H1 (cell line): ENCODE results near the gene DNAJA3. TPM values are rescaled to one million over a fixed set of nuclear protein-coding genes. Genes with fewer than 3 reads are reported as not detected.

ENCODE experiments used
- CTCF ChIA-PET: fragments of 300-600 bp; sonication (Branson Sonifier 250); formaldehyde crosslinking; loops from one replicate; lab custom pipeline; 2021; ENCODE audit not compliant: partially characterized antibody; lab: Charles Lee
- POLR2A ChIA-PET: fragments of 300-600 bp; sonication (Branson Sonifier 250); formaldehyde crosslinking; loops from one replicate; lab custom pipeline; 2021; ENCODE audit warnings: inconsistent platforms; ENCODE audit not compliant: partially characterized antibody; lab: Charles Lee
- DNase-seq, 2 experiments: peaks; one replicate each; pipeline versions ENCODE4 v3.0.0 to v3.0.0-alpha.2; 2010 to 2022; ENCODE audit warnings: low spot score in 2 of 2, low read depth in 1 of 2, mixed read lengths in 1 of 2
- FAIRE-seq: peaks from 2 replicates; lab custom pipeline; 2011; peaks lifted over from hg19 to GRCh38; lab: Jason Lieb, UNC
- H2AFZ ChIP-seq: 2 replicates; pipeline ENCODE4 v1.8.1; 2012; ENCODE audit warnings: low read length, inconsistent platforms
- H2AK5ac ChIP-seq: 2 replicates; pipeline ENCODE4 v1.6.1; 2013; ENCODE audit warnings: low read depth, low read length
- H2BK120ac ChIP-seq: replicated peaks from 2 replicates; pipeline ENCODE3; 2013; ENCODE audit warnings: low read depth, low read length, inconsistent platforms
- H2BK12ac ChIP-seq: 2 replicates; pipeline ENCODE4 v1.6.1; 2013; ENCODE audit warnings: low read depth, low read length
- H2BK15ac ChIP-seq: 2 replicates; pipeline ENCODE4 v1.6.1; 2013; ENCODE audit warnings: low read length
- H2BK20ac ChIP-seq: 2 replicates; pipeline ENCODE4 v1.6.1; 2013; ENCODE audit warnings: low read length
- H2BK5ac ChIP-seq: 2 replicates; pipeline ENCODE4 v1.6.1; 2013; ENCODE audit warnings: low read depth, low read length
- H3K14ac ChIP-seq: 2 replicates; pipeline ENCODE4 v1.6.1; 2013; ENCODE audit warnings: inconsistent platforms; ENCODE audit not compliant: insufficient read length
- H3K18ac ChIP-seq: 2 replicates; pipeline ENCODE4 v1.6.1; 2013; ENCODE audit warnings: low read length; ENCODE audit errors: extremely low read depth
- H3K23ac ChIP-seq: 2 replicates; pipeline ENCODE4 v1.6.1; 2013; ENCODE audit warnings: inconsistent platforms; ENCODE audit not compliant: insufficient read length
- H3K23me2 ChIP-seq: 2 replicates; pipeline ENCODE4 v1.6.1; 2013; ENCODE audit warnings: low read depth, low read length
- H3K27ac ChIP-seq: 2 replicates; pipeline ENCODE4 v1.6.1; 2011; ENCODE audit warnings: low read depth, low read length, inconsistent platforms
- H3K27me3 ChIP-seq, 4 experiments: replicated peaks in 1 of 4; 1 replicate in 1 of 4; 2 replicates in 3 of 4; pipeline versions ENCODE4 v1.6.1 to v1.8.1; 2011 to 2013; ENCODE audit warnings: low read length in 3 of 4, mild to moderate bottlenecking in 3 of 4, inconsistent platforms in 2 of 4, mixed read lengths in 2 of 4, moderate library complexity in 1 of 4; ENCODE audit not compliant: control insufficient read depth in 3 of 4, insufficient read depth in 3 of 4; ENCODE audit errors: extremely low read depth in 1 of 4
- H3K36me3 ChIP-seq, 4 experiments: 2 replicates each; pipeline versions ENCODE4 v1.6.1 to v1.8.1; 2011 to 2013; ENCODE audit warnings: mild to moderate bottlenecking in 4 of 4, low read length in 3 of 4, moderate library complexity in 2 of 4, control low read depth in 1 of 4, inconsistent platforms in 1 of 4; ENCODE audit not compliant: insufficient read depth in 4 of 4, control insufficient read depth in 2 of 4
- H3K4ac ChIP-seq: replicated peaks from 2 replicates; pipeline ENCODE3; 2013; ENCODE audit warnings: low read length, low read depth, mixed read lengths, inconsistent platforms; ENCODE audit not compliant: insufficient read length
- H3K4me1 ChIP-seq, 4 experiments: replicated peaks in 1 of 4; 1 replicate in 1 of 4; 2 replicates in 3 of 4; pipeline versions ENCODE4 v1.6.1 to v1.8.1; 2011 to 2013; ENCODE audit warnings: low read length in 3 of 4, inconsistent platforms in 2 of 4, mixed read lengths in 1 of 4; ENCODE audit not compliant: insufficient read depth in 4 of 4, control insufficient read depth in 3 of 4
- H3K4me2 ChIP-seq, 2 experiments: 2 replicates each; pipeline versions ENCODE4 v1.6.1 to v1.8.1; 2011 to 2013; ENCODE audit warnings: low read depth in 2 of 2, low read length in 2 of 2, control low read depth in 1 of 2, inconsistent platforms in 1 of 2, mild to moderate bottlenecking in 1 of 2; ENCODE audit not compliant: insufficient read depth in 1 of 2
- H3K4me3 ChIP-seq, 4 experiments: fragments of 200-600, 300-600 bp in 1 of 4; sonication (generic), shearing (Covaris generic), sonication (Bioruptor Twin) in 1 of 4; 2 replicates each; pipeline versions ENCODE4 v1.5.1 to v1.8.1; 2011 to 2016; ENCODE audit warnings: low read length in 4 of 4, low read depth in 3 of 4, control low read depth in 2 of 4, inconsistent platforms in 2 of 4, mild to moderate bottlenecking in 2 of 4, mixed read lengths in 1 of 4, moderate library complexity in 1 of 4; ENCODE audit not compliant: insufficient read depth in 2 of 4; ENCODE audit errors: extremely low read depth in 1 of 4
- H3K56ac ChIP-seq: replicated peaks from 2 replicates; pipeline ENCODE3; 2013; ENCODE audit warnings: low read depth, mild to moderate bottlenecking, mixed read lengths, low read length, inconsistent platforms; ENCODE audit not compliant: insufficient read length
- H3K79me1 ChIP-seq: 2 replicates; pipeline ENCODE4 v1.6.1; 2013; ENCODE audit warnings: low read depth, low read length, control low read depth
- H3K79me2 ChIP-seq, 2 experiments: 2 replicates each; pipeline versions ENCODE4 v1.6.1 to v1.8.1; 2012 to 2013; ENCODE audit warnings: low read length in 2 of 2, mild to moderate bottlenecking in 2 of 2, inconsistent platforms in 1 of 2; ENCODE audit not compliant: insufficient read depth in 2 of 2, control insufficient read depth in 1 of 2
- H3K9ac ChIP-seq, 4 experiments: replicated peaks in 1 of 4; 1 replicate in 1 of 4; 2 replicates in 3 of 4; pipeline versions ENCODE4 v1.6.1 to v1.8.1; 2011 to 2013; ENCODE audit warnings: low read depth in 3 of 4, low read length in 3 of 4, control low read depth in 2 of 4, mild to moderate bottlenecking in 2 of 4, moderate library complexity in 2 of 4, inconsistent platforms in 1 of 4; ENCODE audit errors: extremely low read depth in 1 of 4
- H3K9me3 ChIP-seq, 2 experiments: 2 replicates each; pipeline versions ENCODE4 v1.6.1 to v1.8.1; 2012 to 2013; ENCODE audit warnings: mild to moderate bottlenecking in 2 of 2, moderate library complexity in 2 of 2, control low read depth in 1 of 2, inconsistent platforms in 1 of 2, low read depth in 1 of 2, low read length in 1 of 2, mixed read lengths in 1 of 2; ENCODE audit not compliant: insufficient read depth in 2 of 2
- H4K20me1 ChIP-seq, 2 experiments: replicated peaks in 1 of 2; 2 replicates each; pipeline versions ENCODE3 to v1.8.1; 2011 to 2013; ENCODE audit warnings: inconsistent platforms in 2 of 2, low read length in 2 of 2, mild to moderate bottlenecking in 1 of 2; ENCODE audit not compliant: insufficient read depth in 2 of 2, control insufficient read depth in 1 of 2
- H4K5ac ChIP-seq: 2 replicates; pipeline ENCODE4 v1.6.1; 2013; ENCODE audit warnings: low read length, low read depth, mixed read lengths, inconsistent platforms; ENCODE audit not compliant: insufficient read length
- H4K8ac ChIP-seq: 2 replicates; pipeline ENCODE4 v1.8.0; 2013; ENCODE audit warnings: mild to moderate bottlenecking, moderate library complexity, low read length, inconsistent platforms; ENCODE audit not compliant: insufficient read depth; ENCODE audit errors: extremely low read depth
- H4K91ac ChIP-seq: replicated peaks from 2 replicates; pipeline ENCODE3; 2013; ENCODE audit warnings: low read length, mixed read lengths, inconsistent platforms; ENCODE audit not compliant: insufficient read length
- CBX5 ChIP-seq: fragments of 300-800, 300-1000 bp; sonication (generic); IDR thresholded peaks from 2 replicates; pipeline ENCODE4 v1.7.1; 2016; ENCODE audit warnings: antibody characterized with exemption, low read length, low read depth
- FOSL1 ChIP-seq: IDR thresholded peaks from 2 replicates; pipeline ENCODE4 v1.6.1; 2011; ENCODE audit warnings: mild to moderate bottlenecking, low read depth, low read length, moderate library complexity; ENCODE audit not compliant: insufficient read depth
- MAX ChIP-seq: IDR thresholded peaks from 2 replicates; pipeline ENCODE4 v1.6.1; 2012; ENCODE audit warnings: inconsistent platforms
- SIX5 ChIP-seq: IDR thresholded peaks from 2 replicates; pipeline ENCODE4 v1.6.1; 2011; ENCODE audit warnings: mild to moderate bottlenecking, low read depth, low read length
- USF2 ChIP-seq: IDR thresholded peaks from 2 replicates; pipeline ENCODE4 v1.6.1; 2011; ENCODE audit warnings: low read length, improper control_type of control experiment
- ZNF274 ChIP-seq: IDR thresholded peaks from 2 replicates; pipeline ENCODE4 v1.7.0; 2012; ENCODE audit warnings: low read length, borderline replicate concordance; ENCODE audit errors: extremely low read depth
- WGBS, 2 experiments: shearing (Covaris generic) in 1 of 2; methylation state at CpG; one replicate each; pipeline versions ENCODE4 v1.1.6 to v1.1.7; 2013 to 2015; ENCODE audit warnings: low lambda C conversion rate in 2 of 2, mixed read lengths in 2 of 2, inconsistent platforms in 1 of 2, low coverage in 1 of 2, missing lambda C conversion rate in 1 of 2; ENCODE audit not compliant: insufficient replicate concordance in 2 of 2, insufficient coverage in 1 of 2, insufficient read length in 1 of 2; ENCODE audit errors: extremely low coverage in 1 of 2, missing lambda C conversion rate in 1 of 2; 5-methylcytosine and 5-hydroxymethylcytosine counted together
- long read RNA-seq, 2 experiments: library from RNA in 1 of 2; library from capped mRNA in 1 of 2; stranded (forward); transcript quantifications; one replicate each; pipeline ENCODE4 v2.0.0, GENCODE V29; 2021; ENCODE audit warnings: inconsistent platforms in 1 of 2
- polyA minus RNA-seq, 3 experiments: library from RNA; depleted of rRNA, polyadenylated mRNA; stranded (reverse); fragments of >200 nt; gene quantifications; 1 replicate in 2 of 3; 2 replicates in 1 of 3; pipeline ENCODE4 v1.2.3, GENCODE V29; 2011
- polyA plus RNA-seq, 7 experiments: library from polyadenylated mRNA; depleted of rRNA in 3 of 7; stranded (reverse) in 5 of 7; unstranded in 2 of 7; fragments of >200 nt in 5 of 7; fragments of 200-250 nt in 2 of 7; gene quantifications; 1 replicate in 5 of 7; 2 replicates in 1 of 7; 4 replicates in 1 of 7; pipeline versions ENCODE4 v1.2.1 to v1.2.3, GENCODE V29; 2011 to 2013; ENCODE audit warnings: missing spikeins in 2 of 7, mixed read lengths in 2 of 7
- total RNA-seq: library from RNA; stranded (reverse); fragmentation: NEBNext Ultra II Directional; extraction: Animal tissue kit (Norgen Biotek cat#: 25700); gene quantifications from 2 replicates; pipeline ENCODE4 v1.2.1, GENCODE V29; 2021

DNAJA3 gene
- 58.0 and 59.1 TPM in 2 replicates for total RNA-seq
- 37.3 and 50.5 TPM in 2 replicates for polyA plus RNA-seq (2011; rRNA removed)
- 61.8 TPM for polyA plus RNA-seq (2011; cell fraction: cytosol; rRNA removed)
- polyA plus RNA-seq (2011; cell fraction: nucleus; rRNA removed), result 77.6 TPM
- polyA plus RNA-seq (2012, experiment 1 of 2), result 45.8 to 52.6 TPM (median 51.0 TPM) in 4 replicates
- 44.6 TPM for polyA plus RNA-seq (2012, experiment 2 of 2)
- 54.7 TPM for polyA plus RNA-seq (2013, experiment 1 of 2)
- 50.1 TPM for polyA plus RNA-seq (2013, experiment 2 of 2)
- polyA minus RNA-seq (2011; rRNA and poly(A)+ RNA removed), result 27.9 and 41.1 TPM in 2 replicates
- 23.5 TPM for polyA minus RNA-seq (2011; cell fraction: cytosol; rRNA and poly(A)+ RNA removed)
- 39.4 TPM for polyA minus RNA-seq (2011; cell fraction: nucleus; rRNA and poly(A)+ RNA removed)
- long read RNA-seq, experiment 1, transcript DNAJA3-202 (11 exons, 2,591 nt), result major isoform, 9 of 56 reads
- long read RNA-seq, experiment 1, partial matches to known transcripts, result 36 of 56 reads
- long read RNA-seq, experiment 1, other reads (novel, unspliced or antisense), result 7 of 56 reads
- long read RNA-seq, experiment 2, transcript DNAJA3-208 (3 exons, 403 nt), result minor isoform, 5 of 38 reads
- long read RNA-seq, experiment 2, transcript DNAJA3-202 (11 exons, 2,591 nt), result major isoform, 20 of 38 reads
- long read RNA-seq, experiment 2, partial matches to known transcripts, result 1 of 38 reads
- long read RNA-seq, experiment 2, other reads (novel, unspliced or antisense), result 8 of 38 reads

DNA sequence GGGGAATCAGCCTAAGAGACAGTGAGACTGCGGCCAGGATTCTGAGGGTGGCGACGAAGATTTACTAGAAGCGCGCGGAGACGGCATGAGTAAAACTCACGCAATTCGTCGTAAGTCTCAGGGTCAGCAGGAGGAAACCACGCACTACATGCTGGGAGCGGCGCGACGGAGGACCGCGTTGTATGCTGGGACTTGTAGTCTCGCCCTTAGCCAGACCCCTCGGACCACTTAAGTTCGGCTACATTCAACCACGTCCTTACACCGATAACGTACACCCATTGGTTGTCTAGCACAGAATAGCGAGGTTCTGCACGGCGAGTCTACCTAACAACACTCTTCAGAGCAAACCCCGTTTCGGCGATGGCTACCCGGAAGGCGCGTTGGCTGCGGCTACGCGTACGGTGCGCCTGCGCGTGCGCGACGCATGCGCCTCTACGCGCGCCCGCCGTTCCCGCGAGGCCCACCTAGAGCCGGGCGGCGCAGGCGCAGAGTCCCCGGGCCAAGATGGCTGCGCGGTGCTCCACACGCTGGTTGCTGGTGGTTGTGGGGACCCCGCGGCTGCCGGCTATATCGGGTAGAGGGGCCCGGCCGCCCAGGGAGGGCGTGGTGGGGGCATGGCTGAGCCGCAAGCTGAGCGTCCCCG lies at the start of gene DNAJA3:
Gene DNAJA3, plus strand, starts transcription at position 491 of the 643 bp plus-strand sequence. Its CDS starts 14 bp downstream, at position 505.
- WGBS, 2 experiments, result 1% methylated on average over 67 of the region's 68 CpGs; no CpG with 5 or more reads in 1 of the 2 experiments
- CTCF ChIA-PET, result interaction anchor here (1.8 kb wide), 1 partner anchor 172 kb away, joined by 3 read pairs; no protein-coding TSS in a partner anchor
- TF ChIP-seq FOSL1 (no peak), CBX5 (no peak), SIX5 (peak; percentile 76), USF2 (no peak), MAX (peak; percentile 72), ZNF274 (no peak)

More for the DNA sequence above, at the start of gene DNAJA3:
- Histone ChIP-seq H3K27ac (peak within 1 kb of the TSS; percentile 99), H2AFZ (peak within 1 kb of the TSS; percentile 100), H3K9me3 (no peaks in the 10 kb centered on the region), H4K91ac (peak within 1 kb of the TSS; percentile 98), H3K23ac (no peak within 1 kb of the TSS), H2BK12ac (peak within 1 kb of the TSS; percentile 96), H3K27me3 (no peaks in the 10 kb centered on the region), H3K4me2 (peak within 1 kb of the TSS; percentile 88 to 94), H3K36me3 (no peaks in the 10 kb centered on the region), H3K56ac (peak within 1 kb of the TSS; percentile 93), H2AK5ac (peak within 1 kb of the TSS; percentile 47; the same call in 1 of the 2 replicates), H3K4me1 (peaks cover 0 to 5% (median 2%) of the 10 kb centered on the region in 4 experiments; a peak in 3 of 7 replicates), H3K4me3 (peak within 1 kb of the TSS; percentile 73 to 98 (median 86)), H3K14ac (no peak within 1 kb of the TSS), H3K23me2 (peaks cover 8% of the 10 kb centered on the region), H3K9ac (peak within 1 kb of the TSS; percentile 91 to 100 (median 95)), H3K79me1 (peaks cover 5% of the 10 kb centered on the region; the same call in 1 of the 2 replicates), H3K79me2 (peaks cover 21 to 35% of the 10 kb centered on the region in 2 experiments), H2BK15ac (peak within 1 kb of the TSS; percentile 90), H3K4ac (peak within 1 kb of the TSS; percentile 49), H3K18ac (peak within 1 kb of the TSS; percentile 98), H4K8ac (peak within 1 kb of the TSS; percentile 99), H4K5ac (peak within 1 kb of the TSS; percentile 98), H4K20me1 (peaks cover 0 to 7% of the 10 kb centered on the region in 2 experiments), H2BK5ac (peak within 1 kb of the TSS; percentile 99), H2BK120ac (peak within 1 kb of the TSS; percentile 33), H2BK20ac (peak within 1 kb of the TSS; percentile 38; the same call in 1 of the 2 replicates)
- DNase-seq (peak; percentile 74 to 95), FAIRE-seq (no peak)
- POLR2A ChIA-PET, result interaction anchor here (0.6 to 2.5 kb wide), 9 partner anchors 9 to 85 kb away, joined by 3 to 11 read pairs (median 3); partner anchors contain the start of gene CORO7
